Measurements from ENCODE around the gene CARD6. TPM values are rescaled to one million over a fixed set of nuclear protein-coding genes. Genes with fewer than 3 reads are reported as not detected.
A peak's percentile ranks its signal among the peaks of the same experiment; 100 is the strongest.

CARD6 gene
- total and polyA plus RNA-seq, 9 of the 15 experiments (the other 6 are each of a cell fraction or from before 2014, with no cell fraction given): 3.5 to 8.3 (median 5.9) TPM

GRCh38 chr5:40834849-40835787 lies 6.0 kb upstream of the CARD6 start, which contains the start of gene RPL37 (continued):
- TF ChIP-seq ZNF124 (CRISPR knock-in tag; IDR thresholded peaks at IDR 0.05): no peak
- TF ChIP-seq CTCF (IDR thresholded peaks at IDR 0.05 in 2 of 3, conservative IDR thresholded peaks at IDR 0.05 in 1 of 3; ENCODE audit: insufficient read depth in 2 of 3, low read depth in 1 of 3, low read length in 3 of 3): no peak
- TF ChIP-seq PBX2 (CRISPR knock-in tag; IDR thresholded peaks at IDR 0.05; ENCODE audit: low read depth): no peak
- TF ChIP-seq PBX2 (tag; conservative IDR thresholded peaks at IDR 0.05; ENCODE audit: low read depth): no peak
- peak; percentile 79 for TF ChIP-seq MTA2 (IDR thresholded peaks at IDR 0.05; ENCODE audit: low read depth)
- no peak for TF ChIP-seq ATF1 (CRISPR knock-in tag; IDR thresholded peaks at IDR 0.05)
- TF ChIP-seq ATF1 (tag; IDR thresholded peaks at IDR 0.05): peak; percentile 90
- no peak for TF ChIP-seq USF1 (CRISPR knock-in tag; IDR thresholded peaks at IDR 0.05)
- no peak; the same call in 1 of the 2 replicates for TF ChIP-seq ZNF354B (CRISPR knock-in tag; IDR thresholded peaks at IDR 0.05)
- no peak; the same call in 1 of the 2 replicates for TF ChIP-seq MXI1 (IDR thresholded peaks at IDR 0.05; ENCODE audit: low read depth, low read length)
- TF ChIP-seq ZNF584 (CRISPR knock-in tag; IDR thresholded peaks at IDR 0.05; ENCODE audit: low read depth): peak; percentile 78; the same call in 1 of the 2 replicates
- peak; percentile 71 to 85 for TF ChIP-seq AFF1 (IDR thresholded peaks at IDR 0.05; ENCODE audit: low read depth in 1 of 2, partially characterized antibody in 2 of 2)
- TF ChIP-seq KAT8 (IDR thresholded peaks at IDR 0.05; ENCODE audit: low read depth): no peak
- peak; percentile 56; the same call in 1 of the 2 replicates for TF ChIP-seq STAT5A (IDR thresholded peaks at IDR 0.05; ENCODE audit: borderline replicate concordance, low read length)
- TF ChIP-seq FOXO4 (CRISPR knock-in tag; IDR thresholded peaks at IDR 0.05): no peak
- no peak for TF ChIP-seq KAT2B (IDR thresholded peaks at IDR 0.05; ENCODE audit: low read depth, low read length)
